DOHH2 (cell line): ENCODE data around the gene DDX4.

Experiments
- EZH2phosphoT487 ChIP-seq: fragments of 200-600 bp; sonication (generic); IDR thresholded peaks from 2 replicates; pipeline ENCODE4 v1.6.1; 2017; ENCODE audit warnings: borderline replicate concordance, mild to moderate bottlenecking, antibody characterized with exemption, low read length, moderate library complexity, mixed read lengths
- TF ChIP-seq, protein P1 (sequence below): fragments of 200-600 bp; sonication (generic); IDR thresholded peaks from one replicate; pipeline ENCODE4 v1.5.1; 2014; ENCODE audit warnings: antibody characterized with exemption, mild to moderate bottlenecking, low read depth, low read length; ENCODE audit not compliant: poor library complexity, severe bottlenecking

DNA sequence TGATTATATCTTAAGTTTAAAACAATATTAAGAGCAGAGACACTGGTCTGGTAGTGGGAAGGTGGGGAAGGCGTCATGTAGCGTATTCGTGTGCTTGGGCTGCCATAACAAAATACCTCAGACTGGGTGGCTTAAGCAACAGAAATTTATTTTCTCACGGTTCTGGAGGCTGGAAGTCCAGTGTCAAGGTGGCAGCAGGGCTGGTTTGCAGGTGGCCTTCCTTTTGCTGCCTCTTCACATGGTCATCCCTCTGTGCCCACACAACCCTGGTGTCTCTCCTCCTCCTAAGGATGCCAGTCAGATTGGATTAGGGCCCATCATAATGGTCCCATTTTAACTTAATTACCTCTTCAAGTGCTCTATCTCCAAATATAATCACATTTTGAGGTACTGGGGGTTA is 122.8 kb downstream of the DDX4 start:
- TF ChIP-seq, protein P1, sequence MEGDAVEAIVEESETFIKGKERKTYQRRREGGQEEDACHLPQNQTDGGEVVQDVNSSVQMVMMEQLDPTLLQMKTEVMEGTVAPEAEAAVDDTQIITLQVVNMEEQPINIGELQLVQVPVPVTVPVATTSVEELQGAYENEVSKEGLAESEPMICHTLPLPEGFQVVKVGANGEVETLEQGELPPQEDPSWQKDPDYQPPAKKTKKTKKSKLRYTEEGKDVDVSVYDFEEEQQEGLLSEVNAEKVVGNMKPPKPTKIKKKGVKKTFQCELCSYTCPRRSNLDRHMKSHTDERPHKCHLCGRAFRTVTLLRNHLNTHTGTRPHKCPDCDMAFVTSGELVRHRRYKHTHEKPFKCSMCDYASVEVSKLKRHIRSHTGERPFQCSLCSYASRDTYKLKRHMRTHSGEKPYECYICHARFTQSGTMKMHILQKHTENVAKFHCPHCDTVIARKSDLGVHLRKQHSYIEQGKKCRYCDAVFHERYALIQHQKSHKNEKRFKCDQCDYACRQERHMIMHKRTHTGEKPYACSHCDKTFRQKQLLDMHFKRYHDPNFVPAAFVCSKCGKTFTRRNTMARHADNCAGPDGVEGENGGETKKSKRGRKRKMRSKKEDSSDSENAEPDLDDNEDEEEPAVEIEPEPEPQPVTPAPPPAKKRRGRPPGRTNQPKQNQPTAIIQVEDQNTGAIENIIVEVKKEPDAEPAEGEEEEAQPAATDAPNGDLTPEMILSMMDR = no peak
- no peak for TF ChIP-seq EZH2phosphoT487
